Limb (tissue), 2 donors: ENCODE results near the gene TM9SF4.
"Not testable (repeated sequence)": the region's sequence is repeated elsewhere in the genome, so short reads cannot be mapped to it uniquely, and the experiment has no call there.

Experiments used
- DNase-seq, 2 donors: peaks; one replicate each; pipeline ENCODE4 v3.0.0-alpha.2; 2016; ENCODE audit errors: extremely low spot score in 2 of 2

Gene TM9SF4

GRCh38 chr20:32188376-32189122 lies 79.0 kb downstream of the TM9SF4 start:
- DNase-seq = no peak

GRCh38 chr20:32189123-32189410 lies 79.6 kb downstream of the TM9SF4 start:
- DNase-seq = no peak

- DNase-seq = peak in 1 of 2 donors; percentile 83
These were observed 80.4 kb downstream of the TM9SF4 start for GRCh38 chr20:32189691-32190615.

- DNase-seq = no peak
These were observed 81.3 kb downstream of the TM9SF4 start for GRCh38 chr20:32190616-32191415.

- DNase-seq = no peak
These were observed 81.9 kb downstream of the TM9SF4 start for GRCh38 chr20:32191422-32191821.

GRCh38 chr20:32191873-32192272 lies 82.4 kb downstream of the TM9SF4 start:
- no peak for DNase-seq

- no peak for DNase-seq
These were observed 83.2 kb downstream of the TM9SF4 start for GRCh38 chr20:32192698-32193097.

- not testable (repeated sequence) for DNase-seq
These were observed 83.8 kb downstream of the TM9SF4 start for GRCh38 chr20:32193336-32193735.

- no peak for DNase-seq
These were observed 84.5 kb downstream of the TM9SF4 start for GRCh38 chr20:32193996-32194395.

- DNase-seq = no peak
These were observed 86.1 kb downstream of the TM9SF4 start for GRCh38 chr20:32195581-32195980.

GRCh38 chr20:32196613-32197012 lies 87.1 kb downstream of the TM9SF4 start:
- DNase-seq = not testable (repeated sequence)

GRCh38 chr20:32197136-32197535 lies 87.6 kb downstream of the TM9SF4 start:
- DNase-seq = not testable (repeated sequence)

- no peak for DNase-seq
These were observed 89.5 kb downstream of the TM9SF4 start for GRCh38 chr20:32199006-32199405.

GRCh38 chr20:32201296-32201976 lies 91.9 kb downstream of the TM9SF4 start:
- DNase-seq = no peak

- no peak for DNase-seq
These were observed 92.5 kb downstream of the TM9SF4 start for GRCh38 chr20:32201977-32202363.

- DNase-seq = no peak
These were observed 94.1 kb downstream of the TM9SF4 start for GRCh38 chr20:32203356-32204204.

GRCh38 chr20:32204205-32205109 lies 94.9 kb downstream of the TM9SF4 start:
- DNase-seq = no peak

GRCh38 chr20:32205110-32205842 lies 95.8 kb downstream of the TM9SF4 start:
- no peak for DNase-seq
